GM21423 (cell line): Measurements from ENCODE around the gene SETD2.

ENCODE experiments used
- ATAC-seq: cut with Tn5 transposase; IDR thresholded peaks from one replicate; pipeline ENCODE4 v1.9.1; 2021; ENCODE audit warnings: mild to moderate bottlenecking, moderate library complexity; ENCODE audit not compliant: unreplicated experiment

The SETD2 gene

GRCh38 chr3:47000922-47001730, 162.8 kb downstream of the SETD2 start:
- no peak for ATAC-seq

GRCh38 chr3:47000198-47000815, 163.6 kb downstream of the SETD2 start:
- ATAC-seq: no peak

GRCh38 chr3:46999516-47000197, 164.3 kb downstream of the SETD2 start:
- no peak for ATAC-seq

- no peak for ATAC-seq
Observed at GRCh38 chr3:46998852-46999515, 164.9 kb downstream of the SETD2 start.

- no peak for ATAC-seq
Observed at GRCh38 chr3:46998121-46998851, 165.6 kb downstream of the SETD2 start.

- no peak for ATAC-seq
Observed at GRCh38 chr3:46997453-46998091, 166.3 kb downstream of the SETD2 start.

- ATAC-seq: no peak
Observed at GRCh38 chr3:46996689-46997452, 167.0 kb downstream of the SETD2 start.

- no peak for ATAC-seq
Observed at GRCh38 chr3:46995901-46996562, 167.9 kb downstream of the SETD2 start.

GRCh38 chr3:46994801-46995731, 168.8 kb downstream of the SETD2 start:
- no peak for ATAC-seq

GRCh38 chr3:46993986-46994385, 169.9 kb downstream of the SETD2 start:
- ATAC-seq: no peak

- no peak for ATAC-seq
Observed at GRCh38 chr3:46993292-46993691, 170.6 kb downstream of the SETD2 start.

- no peak for ATAC-seq
Observed at GRCh38 chr3:46992231-46992630, 171.7 kb downstream of the SETD2 start.

GRCh38 chr3:46991406-46992165, 172.3 kb downstream of the SETD2 start:
- ATAC-seq: no peak

- ATAC-seq: no peak
Observed at GRCh38 chr3:46990573-46991374, 173.1 kb downstream of the SETD2 start.

- no peak for ATAC-seq
Observed at GRCh38 chr3:46989146-46989810, 174.6 kb downstream of the SETD2 start.

- ATAC-seq: no peak
Observed at GRCh38 chr3:46988616-46989015, 175.3 kb downstream of the SETD2 start.
